ENCODE measurements around the gene ERGIC3.

DNA sequence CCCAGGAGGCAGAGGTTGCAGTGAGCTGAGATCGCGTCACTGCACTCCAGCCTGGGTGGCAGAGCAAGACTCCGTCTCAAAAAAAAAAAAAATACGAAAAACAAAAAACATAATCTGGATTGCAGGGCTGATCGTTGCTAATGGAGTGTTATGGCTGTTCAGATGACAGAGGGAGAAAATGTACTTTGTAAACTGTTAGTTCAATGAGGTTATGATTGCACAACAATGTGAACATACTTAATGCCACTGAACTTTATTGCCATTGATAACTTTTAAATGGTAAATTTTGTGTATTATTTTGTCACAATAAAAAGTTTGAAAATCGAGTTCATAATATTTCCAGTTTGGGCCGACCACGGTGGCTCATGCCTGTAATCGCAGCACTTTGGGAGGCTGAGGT lies 22.9 kb upstream of the ERGIC3 start:
- TF ChIP-seq EZH2 (IDR thresholded peaks at IDR 0.05; ENCODE audit: borderline replicate concordance, low read length) = no peak
- TF ChIP-seq, protein P1, sequence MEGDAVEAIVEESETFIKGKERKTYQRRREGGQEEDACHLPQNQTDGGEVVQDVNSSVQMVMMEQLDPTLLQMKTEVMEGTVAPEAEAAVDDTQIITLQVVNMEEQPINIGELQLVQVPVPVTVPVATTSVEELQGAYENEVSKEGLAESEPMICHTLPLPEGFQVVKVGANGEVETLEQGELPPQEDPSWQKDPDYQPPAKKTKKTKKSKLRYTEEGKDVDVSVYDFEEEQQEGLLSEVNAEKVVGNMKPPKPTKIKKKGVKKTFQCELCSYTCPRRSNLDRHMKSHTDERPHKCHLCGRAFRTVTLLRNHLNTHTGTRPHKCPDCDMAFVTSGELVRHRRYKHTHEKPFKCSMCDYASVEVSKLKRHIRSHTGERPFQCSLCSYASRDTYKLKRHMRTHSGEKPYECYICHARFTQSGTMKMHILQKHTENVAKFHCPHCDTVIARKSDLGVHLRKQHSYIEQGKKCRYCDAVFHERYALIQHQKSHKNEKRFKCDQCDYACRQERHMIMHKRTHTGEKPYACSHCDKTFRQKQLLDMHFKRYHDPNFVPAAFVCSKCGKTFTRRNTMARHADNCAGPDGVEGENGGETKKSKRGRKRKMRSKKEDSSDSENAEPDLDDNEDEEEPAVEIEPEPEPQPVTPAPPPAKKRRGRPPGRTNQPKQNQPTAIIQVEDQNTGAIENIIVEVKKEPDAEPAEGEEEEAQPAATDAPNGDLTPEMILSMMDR (conservative IDR thresholded peaks at IDR 0.05 in 1 of 2, IDR thresholded peaks at IDR 0.05 in 1 of 2; ENCODE audit: extremely low read depth in 1 of 2, insufficient read depth in 1 of 2, low read depth in 1 of 2, low read length in 2 of 2) = no peak
